OCI-LY7 (cell line): Measurements from ENCODE around the gene SMIM10L2A.

Experiments
- CTCF ChIP-seq: fragments of 200-600 bp; sonication (generic); conservative IDR thresholded peaks from 2 replicates; pipeline ENCODE4 v1.5.1; 2014; ENCODE audit warnings: mild to moderate bottlenecking, antibody characterized with exemption, low read length, moderate library complexity, mixed read lengths
- EZH2phosphoT487 ChIP-seq: fragments of 200-600 bp; sonication (generic); IDR thresholded peaks from 2 replicates; pipeline ENCODE4 v1.6.1; 2018; ENCODE audit warnings: low read depth, borderline replicate concordance, mild to moderate bottlenecking, mixed run types, antibody characterized with exemption, low read length, moderate library complexity, mixed read lengths

GRCh38 chrX:135397652-135398051 is 24.1 kb upstream of the SMIM10L2A start:
- TF ChIP-seq CTCF (no peak), EZH2phosphoT487 (no peak)
